Glutamatergic neuron (in vitro differentiated cells): ENCODE results near the gene RHO. TPM values are rescaled to one million over a fixed set of nuclear protein-coding genes. Genes with fewer than 3 reads are reported as not detected.

ENCODE experiments used
- DNase-seq: peaks from one replicate; pipeline ENCODE4 v3.0.0; 2022
- H3K27ac Mint-ChIP-seq: one replicate; pipeline ENCODE4 v1.8.0; 2020; ENCODE audit warnings: mild to moderate bottlenecking, mixed read lengths, inconsistent platforms; ENCODE audit not compliant: unreplicated experiment
- H3K27me3 Mint-ChIP-seq: one replicate; pipeline ENCODE4 v1.8.0; 2020; ENCODE audit warnings: mild to moderate bottlenecking, moderate library complexity, mixed read lengths, inconsistent platforms; ENCODE audit not compliant: unreplicated experiment
- H3K36me3 Mint-ChIP-seq: one replicate; pipeline ENCODE4 v1.8.0; 2020; ENCODE audit warnings: mild to moderate bottlenecking, mixed read lengths, inconsistent platforms; ENCODE audit not compliant: unreplicated experiment
- H3K4me1 Mint-ChIP-seq: one replicate; pipeline ENCODE4 v1.8.0; 2020; ENCODE audit warnings: mild to moderate bottlenecking, low read depth, mixed read lengths, inconsistent platforms; ENCODE audit not compliant: unreplicated experiment
- H3K4me3 Mint-ChIP-seq: one replicate; pipeline ENCODE4 v1.8.0; 2020; ENCODE audit warnings: mild to moderate bottlenecking, mixed read lengths, inconsistent platforms; ENCODE audit not compliant: unreplicated experiment
- H3K9me3 Mint-ChIP-seq: one replicate; pipeline ENCODE4 v1.8.0; 2020; ENCODE audit warnings: mild to moderate bottlenecking, moderate library complexity, mixed read lengths, inconsistent platforms; ENCODE audit not compliant: unreplicated experiment
- CTCF ChIP-seq: fragments of 200-600 bp; sonication (generic); IDR thresholded peaks from one replicate; pipeline ENCODE4 v1.5.0; 2021; ENCODE audit not compliant: partially characterized antibody, unreplicated experiment
- total RNA-seq: library from RNA; stranded (reverse); fragmentation: NEBNext Ultra II Directional; extraction: Animal tissue kit (Norgen Biotek cat#: 25700); gene quantifications from one replicate; pipeline ENCODE4 v1.2.1, GENCODE V29; 2021; ENCODE audit not compliant: unreplicated experiment

RHO gene
- total RNA-seq, 1 donor from 2014 or later, result not detected

- DNase-seq, result no peak
- Mint-ChIP-seq H3K9me3 (peaks cover 3% of the 10 kb centered on the region), H3K36me3 (no peaks in the 10 kb centered on the region), H3K4me1 (peaks cover 6% of the 10 kb centered on the region), H3K27ac (no peak overlapping the region), H3K4me3 (no peak overlapping the region), H3K27me3 (peaks cover 7% of the 10 kb centered on the region)
- TF ChIP-seq CTCF, result no peak
Measured at GRCh38 chr3:129532261-129532660, 3.8 kb downstream of the RHO start.

- no peaks in the 10 kb centered on the region for H3K36me3 Mint-ChIP-seq
- peaks cover 3% of the 10 kb centered on the region for H3K4me1 Mint-ChIP-seq
- peaks cover 7% of the 10 kb centered on the region for H3K27me3 Mint-ChIP-seq
- no peak for TF ChIP-seq CTCF
- H3K9me3 Mint-ChIP-seq, result peaks cover 3% of the 10 kb centered on the region
- H3K4me3 Mint-ChIP-seq, result no peak overlapping the region
- H3K27ac Mint-ChIP-seq, result no peak overlapping the region
- DNase-seq, result no peak
Measured at GRCh38 chr3:129533406-129533805, 5.0 kb downstream of the RHO start.

DNA sequence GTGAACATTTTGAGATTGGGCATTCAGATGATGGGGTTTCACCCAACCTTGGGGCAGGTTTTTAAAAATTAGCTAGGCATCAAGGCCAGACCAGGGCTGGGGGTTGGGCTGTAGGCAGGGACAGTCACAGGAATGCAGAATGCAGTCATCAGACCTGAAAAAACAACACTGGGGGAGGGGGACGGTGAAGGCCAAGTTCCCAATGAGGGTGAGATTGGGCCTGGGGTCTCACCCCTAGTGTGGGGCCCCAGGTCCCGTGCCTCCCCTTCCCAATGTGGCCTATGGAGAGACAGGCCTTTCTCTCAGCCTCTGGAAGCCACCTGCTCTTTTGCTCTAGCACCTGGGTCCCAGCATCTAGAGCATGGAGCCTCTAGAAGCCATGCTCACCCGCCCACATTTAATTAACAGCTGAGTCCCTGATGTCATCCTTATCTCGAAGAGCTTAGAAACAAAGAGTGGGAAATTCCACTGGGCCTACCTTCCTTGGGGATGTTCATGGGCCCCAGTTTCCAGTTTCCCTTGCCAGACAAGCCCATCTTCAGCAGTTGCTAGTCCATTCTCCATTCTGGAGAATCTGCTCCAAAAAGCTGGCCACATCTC lies 6.1 kb downstream of the RHO start:
- Mint-ChIP-seq H3K4me1 (peaks cover 6% of the 10 kb centered on the region), H3K27ac (no peak overlapping the region)

GRCh38 chr3:129535075-129535474 lies 6.6 kb downstream of the RHO start:
- H3K36me3 Mint-ChIP-seq, result no peaks in the 10 kb centered on the region
- peaks cover 5% of the 10 kb centered on the region for H3K9me3 Mint-ChIP-seq
- DNase-seq, result no peak
- no peak overlapping the region for H3K27ac Mint-ChIP-seq
- H3K4me1 Mint-ChIP-seq, result peaks cover 8% of the 10 kb centered on the region
- no peak overlapping the region for H3K4me3 Mint-ChIP-seq
- TF ChIP-seq CTCF, result no peak
- peaks cover 7% of the 10 kb centered on the region for H3K27me3 Mint-ChIP-seq

More for the DNA sequence above, 6.1 kb downstream of the RHO start:
- H3K4me3 Mint-ChIP-seq, result no peak overlapping the region
- no peak for TF ChIP-seq CTCF
- no peaks in the 10 kb centered on the region for H3K36me3 Mint-ChIP-seq
- H3K9me3 Mint-ChIP-seq, result peaks cover 5% of the 10 kb centered on the region
- peaks cover 7% of the 10 kb centered on the region for H3K27me3 Mint-ChIP-seq
- no peak for DNase-seq

DNA sequence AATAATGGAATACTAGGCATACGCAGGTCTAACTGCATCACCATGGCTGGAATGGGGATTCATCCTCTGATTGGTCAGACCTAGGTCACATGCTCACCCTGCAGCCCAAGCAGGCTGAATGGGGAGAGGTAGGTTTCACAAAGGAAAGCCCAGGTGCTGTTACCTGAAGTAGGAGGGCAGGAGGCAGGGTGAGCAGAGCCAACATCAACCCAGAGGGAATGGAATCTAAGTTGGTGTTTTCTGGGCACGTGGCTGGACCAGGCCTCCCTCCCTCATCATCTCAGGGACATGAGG lies 7.9 kb downstream of the RHO start:
- Mint-ChIP-seq H3K4me1 (peaks cover 8% of the 10 kb centered on the region), H3K4me3 (no peak overlapping the region), H3K9me3 (peaks cover 8% of the 10 kb centered on the region), H3K36me3 (no peaks in the 10 kb centered on the region), H3K27me3 (peaks cover 6% of the 10 kb centered on the region), H3K27ac (no peak overlapping the region)
- no peak for DNase-seq
- no peak for TF ChIP-seq CTCF
